Measurements from ENCODE around the gene NOL7.
A peak's percentile ranks its signal among the peaks of the same experiment; 100 is the strongest.

Gene NOL7

DNA sequence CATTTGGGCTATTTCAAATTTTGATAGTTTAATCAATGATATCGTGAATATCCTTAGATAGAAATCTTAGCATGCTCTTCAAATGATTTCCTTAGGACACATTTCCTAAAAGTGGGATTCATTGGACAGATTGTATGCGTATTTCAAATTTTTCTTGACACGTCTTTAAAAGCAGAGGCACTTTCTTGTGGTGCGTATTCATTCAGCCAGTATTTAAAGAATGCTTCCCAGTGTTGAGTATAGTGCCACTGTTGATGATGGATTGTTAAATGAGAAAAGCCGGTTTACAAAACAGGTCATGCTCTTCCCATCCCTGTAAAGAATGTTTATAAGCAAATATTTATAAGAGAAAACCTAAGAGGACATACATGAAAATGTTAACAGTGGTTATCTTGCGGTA lies 15.1 kb upstream of the NOL7 start:
- DNase-seq: no peak

GRCh38 chr6:13604135-13604534 lies 11.0 kb upstream of the NOL7 start:
- no peak for DNase-seq

GRCh38 chr6:13604546-13605416 lies 10.4 kb upstream of the NOL7 start:
- DNase-seq: no peak

GRCh38 chr6:13605634-13606033 lies 9.5 kb upstream of the NOL7 start:
- DNase-seq: no peak

- DNase-seq: no peak
Measured at GRCh38 chr6:13611715-13612114, 3.4 kb upstream of the NOL7 start.

DNA sequence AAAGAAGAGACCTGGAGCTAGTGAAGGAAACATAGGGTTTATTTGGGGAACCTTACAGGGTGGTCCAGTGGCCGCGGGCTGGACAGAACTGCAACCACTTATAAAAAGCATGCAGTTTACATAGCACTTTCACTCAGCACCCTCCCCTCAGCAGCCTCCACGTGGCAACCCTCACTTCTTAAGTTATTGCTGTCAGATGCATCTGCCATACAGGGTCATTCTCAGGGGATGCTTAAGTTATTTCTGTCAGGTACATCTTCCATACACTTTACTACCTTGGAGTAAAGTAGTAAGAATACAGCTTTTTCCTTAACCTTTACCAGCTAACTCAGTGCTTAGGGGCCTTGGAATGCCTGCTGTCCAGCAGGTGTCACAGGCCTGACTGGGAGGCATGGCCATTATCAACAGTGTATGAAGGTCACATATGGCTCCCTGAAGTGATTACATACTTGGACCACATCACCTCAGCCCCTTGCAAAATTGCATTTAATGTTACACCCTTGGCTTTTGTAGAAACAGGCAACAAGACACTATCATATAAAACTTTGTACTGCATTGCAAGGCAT lies 2.0 kb upstream of the NOL7 start:
- no peak for DNase-seq

GRCh38 chr6:13614126-13614925 lies 809 bp upstream of the NOL7 start:
- peak; percentile 69 to 78 for DNase-seq

DNA sequence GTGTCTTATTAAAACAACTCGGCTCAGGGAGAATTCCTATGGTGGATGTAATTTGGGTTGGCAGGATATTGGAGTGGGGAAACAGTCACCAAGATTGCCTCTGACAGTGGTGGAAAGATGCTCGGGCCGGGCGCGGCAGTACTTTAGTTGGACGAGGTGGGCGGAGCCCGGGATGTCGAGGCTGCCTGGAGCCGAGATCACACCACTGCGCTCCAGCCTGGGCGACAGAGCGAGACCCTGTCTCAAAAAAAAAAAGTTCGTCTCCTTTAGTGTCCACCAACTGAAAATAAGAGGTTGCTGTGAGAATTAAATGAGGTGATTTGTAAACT lies 621 bp downstream of the NOL7 start:
- peak in 1 of 2 experiments; percentile 53 for DNase-seq

- no peak for DNase-seq
Measured at GRCh38 chr6:13617066-13617465, 1.9 kb downstream of the NOL7 start.

DNA sequence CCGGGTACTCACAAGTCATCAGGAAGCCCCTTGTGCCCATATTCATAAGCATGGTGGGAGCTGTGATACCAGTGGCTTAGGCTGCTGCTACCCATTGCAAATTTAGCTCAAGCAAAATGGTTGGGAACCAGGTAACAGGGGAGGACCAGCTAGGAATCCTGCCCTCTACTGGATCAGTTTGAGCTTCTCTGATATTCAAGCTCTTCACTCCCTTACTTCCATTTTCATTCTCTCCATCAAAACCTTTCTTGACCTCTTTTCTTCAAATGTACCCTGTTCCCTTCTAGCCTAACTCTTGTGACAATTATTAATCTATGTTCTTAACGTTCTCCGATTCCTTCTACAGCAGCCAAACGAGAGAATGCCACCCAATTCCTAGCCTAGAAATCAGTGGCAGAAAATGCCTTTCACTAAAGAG lies 9.7 kb downstream of the NOL7 start:
- peak; percentile 22 to 67 for DNase-seq

- DNase-seq: no peak
Measured at GRCh38 chr6:13629459-13630116, 14.5 kb downstream of the NOL7 start.

- no peak for DNase-seq
Measured at GRCh38 chr6:13630499-13630898, 15.4 kb downstream of the NOL7 start.

GRCh38 chr6:13633343-13633742 lies 18.2 kb downstream of the NOL7 start:
- DNase-seq: no peak

DNA sequence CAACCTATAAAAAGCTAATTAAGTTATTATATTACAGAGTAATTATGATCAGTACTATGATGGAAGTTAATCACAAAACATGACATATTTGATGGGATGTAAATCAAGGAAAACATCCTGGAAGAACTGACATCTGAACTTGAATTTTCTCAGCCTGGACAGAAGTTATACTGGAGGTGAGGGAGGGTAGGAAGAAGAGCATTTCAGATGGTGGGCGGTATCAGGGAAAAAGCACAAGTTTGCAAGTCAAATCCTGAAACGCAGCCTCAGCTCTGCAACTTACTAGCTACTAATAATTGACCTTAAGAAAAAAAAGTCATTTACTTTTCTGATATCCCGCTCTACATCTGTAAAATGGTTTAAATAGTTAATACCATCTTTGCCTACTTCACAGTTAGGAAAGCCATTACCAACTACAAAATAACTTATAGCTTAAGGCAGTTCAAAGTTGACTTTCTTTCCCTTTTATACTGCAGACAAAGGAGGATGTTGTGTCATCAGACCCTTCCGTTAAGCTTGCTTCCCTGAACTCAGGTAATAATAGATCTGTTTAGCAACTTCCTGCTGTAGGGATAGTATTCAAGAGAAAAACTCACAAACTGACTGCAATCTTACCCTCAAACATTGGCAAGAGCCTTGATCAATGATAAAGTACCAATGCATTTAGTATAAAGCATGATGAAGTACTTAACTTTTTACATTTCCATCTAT lies 21.0 kb downstream of the NOL7 start:
- DNase-seq: peak; percentile 55 to 72

- no peak for DNase-seq
Measured at GRCh38 chr6:13638014-13638413, 22.9 kb downstream of the NOL7 start.

GRCh38 chr6:13638626-13639025 lies 23.5 kb downstream of the NOL7 start:
- no peak for DNase-seq

- no peak for DNase-seq
Measured at GRCh38 chr6:13641315-13641714, 26.2 kb downstream of the NOL7 start.

GRCh38 chr6:13643125-13643524 lies 28.0 kb downstream of the NOL7 start:
- DNase-seq: no peak

DNA sequence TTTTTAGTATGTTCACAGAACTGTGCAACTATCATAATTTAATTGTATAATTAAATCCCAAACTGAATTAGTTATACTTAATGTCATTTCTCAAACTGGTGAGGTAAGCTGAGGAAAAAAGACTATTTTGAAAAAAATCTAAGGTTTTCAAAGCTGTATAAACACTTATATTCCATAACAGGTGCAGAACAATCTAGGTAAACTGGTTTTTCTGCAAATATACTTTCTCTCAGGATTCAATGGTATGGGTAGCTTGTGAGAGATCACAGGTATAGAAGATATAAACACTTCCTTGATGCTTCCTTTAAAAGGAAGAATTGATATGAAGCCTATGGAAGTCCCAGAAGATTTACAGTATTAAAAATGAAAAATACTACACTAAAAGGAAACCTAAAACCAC lies 33.7 kb downstream of the NOL7 start:
- DNase-seq: no peak

DNA sequence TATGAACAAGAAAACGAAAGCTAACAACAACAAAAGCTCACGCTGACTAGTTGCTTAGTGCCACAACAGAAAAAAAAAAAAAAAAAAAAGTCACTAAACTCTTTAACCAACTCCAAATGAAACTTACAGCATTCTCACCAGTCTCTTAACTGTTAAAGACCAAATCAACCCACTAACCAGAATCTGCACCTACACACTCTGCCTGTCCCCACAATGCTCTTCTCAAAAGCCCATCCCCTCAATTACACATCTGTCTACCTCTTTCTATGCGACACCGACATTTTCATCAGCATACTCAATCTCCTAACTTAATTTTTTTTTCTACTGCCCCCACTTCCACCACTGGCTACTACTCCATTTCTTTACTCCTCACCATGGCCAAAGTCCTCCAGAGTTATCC lies 34.3 kb downstream of the NOL7 start:
- DNase-seq: no peak

- DNase-seq: no peak
Measured at GRCh38 chr6:13653296-13653695, 38.2 kb downstream of the NOL7 start.

DNA sequence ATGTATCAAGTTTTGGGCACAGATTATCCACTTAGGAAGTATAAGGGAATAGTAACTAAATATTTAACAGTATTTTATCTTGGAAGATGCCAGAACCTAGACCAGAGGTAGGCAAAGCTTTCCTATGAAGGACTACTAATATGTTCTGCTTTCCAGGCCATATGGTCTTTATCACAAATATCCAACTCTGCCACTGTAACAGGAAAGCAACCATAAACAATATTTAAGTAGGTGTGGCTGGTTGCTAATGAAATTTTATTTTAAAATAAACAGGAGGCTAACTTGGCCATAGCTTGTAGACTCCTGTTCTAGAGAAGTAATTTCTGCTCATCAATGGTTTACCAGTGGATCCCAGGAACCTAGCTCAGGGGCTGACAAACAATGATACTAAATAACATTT lies 39.4 kb downstream of the NOL7 start:
- DNase-seq: no peak

DNA sequence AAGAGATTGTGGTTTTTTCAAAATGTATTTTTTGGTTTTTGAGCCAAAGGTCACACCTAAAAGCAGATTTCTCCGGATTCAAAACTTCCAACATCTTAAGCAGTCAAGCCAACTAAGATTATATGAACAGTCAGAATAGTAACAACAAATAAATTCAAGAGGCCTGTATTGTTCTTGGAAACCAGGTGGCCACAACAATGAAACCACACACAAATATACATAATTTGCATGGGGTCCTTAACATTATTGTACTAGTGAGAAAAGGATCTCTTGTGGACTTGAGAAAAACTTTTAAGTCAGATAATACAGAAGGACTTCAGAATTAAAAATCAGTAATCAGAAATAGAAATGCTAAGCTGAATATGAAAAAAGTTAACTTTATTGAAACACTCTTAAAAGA lies 40.6 kb downstream of the NOL7 start:
- no peak for DNase-seq

Data from NCI-H526 (cell line).